Neuronal stem cell (in vitro differentiated cells): Measurements from ENCODE around the gene RREB1.
"Not testable (repeated sequence)": the region's sequence is repeated elsewhere in the genome, so short reads cannot be mapped to it uniquely, and the experiment has no call there.

Experiments used
- DNase-seq: peaks from one replicate; pipeline ENCODE4 v3.0.0-alpha.2; 2013; ENCODE audit warnings: low spot score
- H2AFZ ChIP-seq: one replicate; pipeline ENCODE4 v1.6.1; 2013; ENCODE audit warnings: mild to moderate bottlenecking, low read length, inconsistent platforms
- H2AK5ac ChIP-seq: 2 replicates; pipeline ENCODE4 v1.6.1; 2013; ENCODE audit warnings: low read depth, mild to moderate bottlenecking, inconsistent platforms, low read length, moderate library complexity, mixed read lengths
- H2BK120ac ChIP-seq: 2 replicates; pipeline ENCODE4 v1.6.1; 2013; ENCODE audit warnings: low read depth, mild to moderate bottlenecking, inconsistent platforms, low read length, moderate library complexity, mixed read lengths
- H2BK12ac ChIP-seq: one replicate; pipeline ENCODE4 v1.6.1; 2013; ENCODE audit warnings: low read length, inconsistent platforms
- H2BK15ac ChIP-seq: 2 replicates; pipeline ENCODE4 v1.6.1; 2013; ENCODE audit warnings: mild to moderate bottlenecking, low read length, inconsistent platforms, mixed read lengths
- H2BK5ac ChIP-seq: one replicate; pipeline ENCODE4 v1.6.1; 2013; ENCODE audit warnings: inconsistent platforms, mild to moderate bottlenecking, low read length, moderate library complexity
- H3K14ac ChIP-seq: one replicate; pipeline ENCODE4 v1.6.1; 2013; ENCODE audit warnings: low read length, inconsistent platforms
- H3K18ac ChIP-seq: 2 replicates; pipeline ENCODE4 v1.6.1; 2013; ENCODE audit warnings: low read length, inconsistent platforms
- H3K23ac ChIP-seq: 2 replicates; pipeline ENCODE4 v1.6.1; 2013; ENCODE audit warnings: low read depth, mild to moderate bottlenecking, mixed read lengths, low read length, inconsistent platforms; ENCODE audit not compliant: poor library complexity
- H3K27ac ChIP-seq: replicated peaks from 3 replicates; pipeline ENCODE4 v1.5.1; 2013; ENCODE audit warnings: low read length, inconsistent platforms
- H3K27me3 ChIP-seq, 3 experiments: 2 replicates each; pipeline ENCODE4 v1.6.1; 2013; ENCODE audit warnings: low read length in 3 of 3, mild to moderate bottlenecking in 2 of 3, inconsistent platforms in 1 of 3, low read depth in 1 of 3, mixed read lengths in 1 of 3, moderate library complexity in 1 of 3; ENCODE audit not compliant: control insufficient read depth in 3 of 3, insufficient read depth in 3 of 3
- H3K36me3 ChIP-seq, 2 donors: replicated peaks in 1 of 2; 2 replicates each; pipeline ENCODE4 v1.6.1; 2013; ENCODE audit warnings: low read length in 2 of 2; ENCODE audit not compliant: control insufficient read depth in 2 of 2, insufficient read depth in 2 of 2
- H3K4ac ChIP-seq: 2 replicates; pipeline ENCODE4 v1.6.1; 2013; ENCODE audit warnings: inconsistent platforms, mild to moderate bottlenecking, low read length, moderate library complexity
- H3K4me1 ChIP-seq, 2 donors: 1 replicate in 1 of 2; 2 replicates in 1 of 2; pipeline ENCODE4 v1.6.1; 2013; ENCODE audit warnings: low read length in 2 of 2, low read depth in 1 of 2; ENCODE audit not compliant: control insufficient read depth in 2 of 2, insufficient read depth in 1 of 2
- H3K4me2 ChIP-seq: one replicate; pipeline ENCODE4 v1.6.1; 2013; ENCODE audit warnings: mild to moderate bottlenecking, low read length, inconsistent platforms; ENCODE audit not compliant: insufficient read depth, poor library complexity, severe bottlenecking
- H3K4me3 ChIP-seq, 2 donors: 2 replicates each; pipeline ENCODE4 v1.5.1; 2013; ENCODE audit warnings: low read length in 2 of 2, mild to moderate bottlenecking in 2 of 2, inconsistent platforms in 1 of 2, moderate library complexity in 1 of 2
- H3K79me1 ChIP-seq: one replicate; pipeline ENCODE4 v1.6.1; 2013; ENCODE audit warnings: low read depth, mild to moderate bottlenecking, inconsistent platforms, low read length, moderate library complexity
- H3K9ac ChIP-seq: one replicate; pipeline ENCODE4 v1.6.1; 2013; ENCODE audit warnings: mild to moderate bottlenecking, low read depth, low read length, inconsistent platforms; ENCODE audit not compliant: poor library complexity
- H3K9me3 ChIP-seq, 2 donors: replicated peaks in 1 of 2; 2 replicates each; pipeline versions ENCODE3 to v1.6.1; 2013; ENCODE audit warnings: low read length in 2 of 2, mild to moderate bottlenecking in 2 of 2, inconsistent platforms in 1 of 2, low read depth in 1 of 2, mixed read lengths in 1 of 2, moderate library complexity in 1 of 2; ENCODE audit not compliant: control insufficient read depth in 2 of 2, insufficient read depth in 1 of 2
- H4K8ac ChIP-seq: one replicate; pipeline ENCODE4 v1.6.1; 2013; ENCODE audit warnings: low read depth, mild to moderate bottlenecking, inconsistent platforms, low read length, moderate library complexity
- H4K91ac ChIP-seq: one replicate; pipeline ENCODE4 v1.6.1; 2013; ENCODE audit warnings: low read length, low read depth, mild to moderate bottlenecking, inconsistent platforms; ENCODE audit not compliant: poor library complexity
- whole genome bisulfite sequencing, 2 donors: extraction: QIAGEN DNeasy Blood & Tissue Kit; methylation state at CpG; one replicate each; pipeline ENCODE4 v1.1.7; 2013; ENCODE audit warnings: missing lambda C conversion rate in 2 of 2, mixed read lengths in 1 of 2; ENCODE audit not compliant: insufficient read length in 2 of 2, insufficient replicate concordance in 1 of 2; ENCODE audit errors: extremely low coverage in 2 of 2; 5-methylcytosine and 5-hydroxymethylcytosine counted together

The RREB1 gene

GRCh38 chr6:7154341-7155139 lies 46.8 kb downstream of the RREB1 start:
- Histone ChIP-seq H3K14ac (no peak overlapping the region), H2AK5ac (no peak overlapping the region), H3K9ac (no peak overlapping the region), H2BK15ac (no peak overlapping the region), H2BK5ac (no peak overlapping the region), H3K18ac (no peak overlapping the region), H3K4me3 (no peak overlapping the region), H4K91ac (no peak overlapping the region), H3K4me1 (peaks cover 6 to 16% of the 10 kb centered on the region in 2 donors), H3K4ac (no peak overlapping the region), H3K9me3 (no peaks in the 10 kb centered on the region), H3K27ac (no peak overlapping the region), H3K27me3 (peaks cover 0 to 5% (median 0%) of the 10 kb centered on the region in 3 experiments), H3K4me2 (no peak overlapping the region), H2AFZ (no peak overlapping the region), H3K79me1 (peaks cover 3% of the 10 kb centered on the region), H3K36me3 (no peaks in the 10 kb centered on the region), H3K23ac (no peak overlapping the region), H4K8ac (no peak overlapping the region), H2BK120ac (no peak overlapping the region), H2BK12ac (no peak overlapping the region)
- no peak for DNase-seq
- WGBS, 2 donors, result no CpG with 5 or more reads among the region's 13 CpGs

GRCh38 chr6:7155871-7156579 lies 48.3 kb downstream of the RREB1 start:
- Histone ChIP-seq H3K23ac (no peak overlapping the region), H3K18ac (no peak overlapping the region), H3K9ac (no peak overlapping the region), H3K27me3 (peaks cover 0 to 4% (median 0%) of the 10 kb centered on the region in 3 experiments), H3K79me1 (peaks cover 3% of the 10 kb centered on the region), H3K9me3 (no peaks in the 10 kb centered on the region), H2BK12ac (no peak overlapping the region), H2BK120ac (no peak overlapping the region), H2BK5ac (no peak overlapping the region), H3K27ac (no peak overlapping the region), H4K8ac (no peak overlapping the region), H2BK15ac (no peak overlapping the region), H3K4me1 (peaks cover 6 to 11% of the 10 kb centered on the region in 2 donors), H2AK5ac (no peak overlapping the region), H3K14ac (no peak overlapping the region), H4K91ac (no peak overlapping the region), H2AFZ (no peak overlapping the region), H3K4me3 (no peak overlapping the region), H3K4ac (no peak overlapping the region), H3K36me3 (no peaks in the 10 kb centered on the region), H3K4me2 (no peak overlapping the region)
- DNase-seq, result no peak
- no CpG with 5 or more reads among the region's 7 CpGs for WGBS, 2 donors

GRCh38 chr6:7156643-7157278 lies 49.0 kb downstream of the RREB1 start:
- no peak overlapping the region for H4K91ac ChIP-seq
- H3K4ac ChIP-seq, result no peak overlapping the region
- H3K18ac ChIP-seq, result no peak overlapping the region
- no peak overlapping the region for H3K14ac ChIP-seq
- H4K8ac ChIP-seq, result no peak overlapping the region
- no peak overlapping the region for H2BK120ac ChIP-seq
- no peak overlapping the region for H2BK5ac ChIP-seq
- no peaks in the 10 kb centered on the region for H3K36me3 ChIP-seq
- no peak overlapping the region for H3K27ac ChIP-seq
- no peaks in the 10 kb centered on the region for H3K9me3 ChIP-seq
- H2BK12ac ChIP-seq, result no peak overlapping the region
- no peak overlapping the region for H3K23ac ChIP-seq
- H3K79me1 ChIP-seq, result no peaks in the 10 kb centered on the region
- no peak overlapping the region for H2AFZ ChIP-seq
- no peak for DNase-seq
- H3K27me3 ChIP-seq, result peaks cover 0 to 4% (median 0%) of the 10 kb centered on the region in 3 experiments
- H3K4me1 ChIP-seq, result peaks cover 3 to 8% of the 10 kb centered on the region in 2 donors
- no peak overlapping the region for H2AK5ac ChIP-seq
- H3K4me3 ChIP-seq, result no peak overlapping the region
- no peak overlapping the region for H3K9ac ChIP-seq
- H2BK15ac ChIP-seq, result no peak overlapping the region
- no peak overlapping the region for H3K4me2 ChIP-seq
- no CpG with 5 or more reads among the region's 11 CpGs for WGBS, 2 donors

GRCh38 chr6:7157307-7157706 lies 49.5 kb downstream of the RREB1 start:
- H2AFZ ChIP-seq, H4K8ac ChIP-seq, H3K27me3 ChIP-seq, H3K9me3 ChIP-seq, H2BK120ac ChIP-seq, H3K23ac ChIP-seq, H3K14ac ChIP-seq, H2BK5ac ChIP-seq, H2BK12ac ChIP-seq, H3K4me2 ChIP-seq, H3K4me3 ChIP-seq, H4K91ac ChIP-seq, H3K18ac ChIP-seq, H3K9ac ChIP-seq, H3K4ac ChIP-seq, DNase-seq, H3K36me3 ChIP-seq, H2AK5ac ChIP-seq, H2BK15ac ChIP-seq, H3K4me1 ChIP-seq, H3K27ac ChIP-seq, H3K79me1 ChIP-seq: not testable (repeated sequence)
- no CpG with 5 or more reads among the region's 7 CpGs for WGBS, 2 donors
